Measurements from ENCODE around the gene AREL1. TPM values are rescaled to one million over a fixed set of nuclear protein-coding genes. Genes with fewer than 3 reads are reported as not detected.

Gene AREL1
- total RNA-seq, 3 donors from 2014 or later: 17.0 to 24.3 (median 24.0) TPM

- peaks cover 0 to 4% of the 10 kb centered on the region in 2 donors for H3K4me1 ChIP-seq
- intact Hi-C loops (cut with DNase I; ENCODE audit: low total_unique reads): no loop called here
Measured at GRCh38 chr14:74656964-74657363, 55.9 kb downstream of the AREL1 start.

GRCh38 chr14:74655599-74656395 lies 57.1 kb downstream of the AREL1 start:
- Histone ChIP-seq H3K9me3 (no peaks in the 10 kb centered on the region), H3K36me3 (no peaks in the 10 kb centered on the region), H3K27me3 (no peaks in the 10 kb centered on the region), H3K4me3 (no peak overlapping the region), H3K4me1 (peaks cover 0 to 4% of the 10 kb centered on the region in 2 donors), H3K27ac (peak overlapping the region; percentile 71 to 76)
- TF ChIP-seq CTCF (IDR thresholded peaks at IDR 0.05) (no peak), POLR2AphosphoS5 (IDR thresholded peaks at IDR 0.05) (peak in 2 of 3 donors; percentile 11 to 20), POLR2A (IDR thresholded peaks at IDR 0.05) (no peak)
- no peak for DNase-seq (ENCODE audit: low spot score in 2 of 2)
- intact Hi-C loops (cut with DNase I; ENCODE audit: low total_unique reads): no loop called here

More at GRCh38 chr14:74656964-74657363, 55.9 kb downstream of the AREL1 start:
- H3K27me3 ChIP-seq: no peaks in the 10 kb centered on the region
- H3K4me3 ChIP-seq: no peak overlapping the region
- no peaks in the 10 kb centered on the region for H3K9me3 ChIP-seq
- H3K36me3 ChIP-seq: no peaks in the 10 kb centered on the region
- no peak overlapping the region for H3K27ac ChIP-seq
- no peak for TF ChIP-seq POLR2A (IDR thresholded peaks at IDR 0.05)
- TF ChIP-seq POLR2AphosphoS5 (IDR thresholded peaks at IDR 0.05): no peak
- no peak for TF ChIP-seq CTCF (IDR thresholded peaks at IDR 0.05)
- DNase-seq (ENCODE audit: low spot score in 2 of 2): no peak

GRCh38 chr14:74654931-74655330 lies 57.9 kb downstream of the AREL1 start:
- H3K27ac ChIP-seq: peak overlapping the region; percentile 71 to 76
- H3K4me1 ChIP-seq: peaks cover 0 to 4% of the 10 kb centered on the region in 2 donors

GRCh38 chr14:74653386-74654138 lies 59.3 kb downstream of the AREL1 start:
- Histone ChIP-seq H3K9me3 (no peaks in the 10 kb centered on the region), H3K27me3 (no peaks in the 10 kb centered on the region), H3K27ac (peak overlapping the region; percentile 71 to 76), H3K4me1 (peaks cover 0 to 7% of the 10 kb centered on the region in 2 donors), H3K36me3 (no peaks in the 10 kb centered on the region), H3K4me3 (no peak overlapping the region)
- DNase-seq (ENCODE audit: low spot score in 2 of 2): no peak
- intact Hi-C loops (cut with DNase I; ENCODE audit: low total_unique reads): no loop called here
- no peak for TF ChIP-seq POLR2A (IDR thresholded peaks at IDR 0.05)
- TF ChIP-seq POLR2AphosphoS5 (IDR thresholded peaks at IDR 0.05): no peak
- no peak for TF ChIP-seq CTCF (IDR thresholded peaks at IDR 0.05)

More at GRCh38 chr14:74654931-74655330, 57.9 kb downstream of the AREL1 start:
- H3K4me3 ChIP-seq: no peak overlapping the region
- H3K36me3 ChIP-seq: no peaks in the 10 kb centered on the region
- intact Hi-C loops (cut with DNase I; ENCODE audit: low total_unique reads): no loop called here
- no peak for TF ChIP-seq POLR2A (IDR thresholded peaks at IDR 0.05)
- TF ChIP-seq POLR2AphosphoS5 (IDR thresholded peaks at IDR 0.05): no peak
- no peak for TF ChIP-seq CTCF (IDR thresholded peaks at IDR 0.05)
- no peak for DNase-seq (ENCODE audit: low spot score in 2 of 2)
- no peaks in the 10 kb centered on the region for H3K27me3 ChIP-seq
- no peaks in the 10 kb centered on the region for H3K9me3 ChIP-seq

GRCh38 chr14:74652541-74652940 lies 60.3 kb downstream of the AREL1 start:
- no peak overlapping the region for H3K4me3 ChIP-seq
- H3K36me3 ChIP-seq: no peaks in the 10 kb centered on the region
- peaks cover 0 to 14% of the 10 kb centered on the region in 2 donors for H3K4me1 ChIP-seq
- no peak for TF ChIP-seq CTCF (IDR thresholded peaks at IDR 0.05)
- no peak for TF ChIP-seq POLR2A (IDR thresholded peaks at IDR 0.05)
- no peak for TF ChIP-seq POLR2AphosphoS5 (IDR thresholded peaks at IDR 0.05)
- no peaks in the 10 kb centered on the region for H3K27me3 ChIP-seq
- DNase-seq (ENCODE audit: low spot score in 2 of 2): no peak
- intact Hi-C loops (cut with DNase I; ENCODE audit: low total_unique reads): no loop called here
- H3K27ac ChIP-seq: peak overlapping the region; percentile 71 to 76
- H3K9me3 ChIP-seq: no peaks in the 10 kb centered on the region

Data from breast epithelium (tissue), 4 donors.